Neural crest cell (in vitro differentiated cells): ENCODE measurements around the gene SRRD. TPM values are rescaled to one million over a fixed set of nuclear protein-coding genes. Genes with fewer than 3 reads are reported as not detected.

Experiments
- DNase-seq: peaks from one replicate; pipeline ENCODE4 v3.0.0; 2021; ENCODE audit warnings: low read depth, mixed read lengths, low spot score
- H3K27ac Mint-ChIP-seq: one replicate; pipeline ENCODE4 v1.8.0; 2021; ENCODE audit warnings: mild to moderate bottlenecking, mixed read lengths; ENCODE audit not compliant: unreplicated experiment
- H3K27me3 Mint-ChIP-seq: 2 replicates; pipeline ENCODE4 v1.8.0; 2021; ENCODE audit warnings: low read depth, mild to moderate bottlenecking, mixed read lengths
- H3K36me3 Mint-ChIP-seq: 2 replicates; pipeline ENCODE4 v1.8.0; 2021; ENCODE audit warnings: low read depth, mild to moderate bottlenecking, mixed read lengths
- H3K4me1 Mint-ChIP-seq: 2 replicates; pipeline ENCODE4 v1.8.0; 2021; ENCODE audit warnings: mixed read lengths
- H3K4me3 Mint-ChIP-seq: one replicate; pipeline ENCODE4 v1.8.0; 2021; ENCODE audit warnings: mild to moderate bottlenecking, mixed read lengths
- H3K9me3 Mint-ChIP-seq: 2 replicates; pipeline ENCODE4 v1.8.0; 2021; ENCODE audit warnings: mixed read lengths
- CTCF ChIP-seq: fragments of 200-600 bp; sonication (generic); conservative IDR thresholded peaks from 2 replicates; pipeline ENCODE4 v1.5.0; 2021; ENCODE audit warnings: antibody characterized with exemption, mild to moderate bottlenecking
- total RNA-seq: library from RNA; stranded (reverse); gene quantifications from 2 replicates; pipeline ENCODE4 v1.2.1, GENCODE V29; 2021

SRRD gene
- total RNA-seq, 1 donor from 2014 or later: 30.8 TPM

- TF ChIP-seq CTCF: no peak
- H3K27me3 Mint-ChIP-seq: no peaks in the 10 kb centered on the region
- no peak for DNase-seq
- no peaks in the 10 kb centered on the region for H3K4me1 Mint-ChIP-seq
- H3K4me3 Mint-ChIP-seq: no peak overlapping the region
- H3K9me3 Mint-ChIP-seq: no peaks in the 10 kb centered on the region
- peaks cover 7% of the 10 kb centered on the region for H3K36me3 Mint-ChIP-seq
- no peak overlapping the region for H3K27ac Mint-ChIP-seq
Observed at GRCh38 chr22:26446808-26447515, 36.7 kb upstream of the SRRD start.

- no peak for TF ChIP-seq CTCF
- H3K27me3 Mint-ChIP-seq: no peaks in the 10 kb centered on the region
- H3K36me3 Mint-ChIP-seq: peaks cover 7% of the 10 kb centered on the region
- no peak for DNase-seq
- H3K27ac Mint-ChIP-seq: peak overlapping the region; percentile 43
- no peak overlapping the region for H3K4me3 Mint-ChIP-seq
- H3K9me3 Mint-ChIP-seq: no peaks in the 10 kb centered on the region
- no peaks in the 10 kb centered on the region for H3K4me1 Mint-ChIP-seq
Observed at GRCh38 chr22:26447584-26448329, 35.9 kb upstream of the SRRD start.

GRCh38 chr22:26448334-26448733 is 35.3 kb upstream of the SRRD start:
- no peaks in the 10 kb centered on the region for H3K9me3 Mint-ChIP-seq

GRCh38 chr22:26448941-26449340 is 34.7 kb upstream of the SRRD start:
- Mint-ChIP-seq H3K36me3 (peaks cover 7% of the 10 kb centered on the region), H3K4me1 (no peaks in the 10 kb centered on the region), H3K4me3 (no peak overlapping the region), H3K9me3 (no peaks in the 10 kb centered on the region), H3K27ac (no peak overlapping the region), H3K27me3 (no peaks in the 10 kb centered on the region)
- no peak for DNase-seq
- TF ChIP-seq CTCF: no peak

More at GRCh38 chr22:26448334-26448733, 35.3 kb upstream of the SRRD start:
- H3K27ac Mint-ChIP-seq: no peak overlapping the region
- H3K4me1 Mint-ChIP-seq: no peaks in the 10 kb centered on the region
- peaks cover 7% of the 10 kb centered on the region for H3K36me3 Mint-ChIP-seq
- no peak overlapping the region for H3K4me3 Mint-ChIP-seq
- TF ChIP-seq CTCF: no peak
- no peaks in the 10 kb centered on the region for H3K27me3 Mint-ChIP-seq
- no peak for DNase-seq

- no peak overlapping the region for H3K4me3 Mint-ChIP-seq
- no peak for DNase-seq
- H3K9me3 Mint-ChIP-seq: no peaks in the 10 kb centered on the region
- no peaks in the 10 kb centered on the region for H3K27me3 Mint-ChIP-seq
- no peak overlapping the region for H3K27ac Mint-ChIP-seq
- peaks cover 7% of the 10 kb centered on the region for H3K36me3 Mint-ChIP-seq
- H3K4me1 Mint-ChIP-seq: no peaks in the 10 kb centered on the region
- no peak for TF ChIP-seq CTCF
Observed at GRCh38 chr22:26450453-26451185, 33.1 kb upstream of the SRRD start.
